GM12878 (cell line): ENCODE results near the gene CCL20. TPM values are rescaled to one million over a fixed set of nuclear protein-coding genes. Genes with fewer than 3 reads are reported as not detected.

ENCODE experiments used
- ATAC-seq: fragments of 200-7000 bp; cut with Tn5 transposase; 3 replicates; pipeline ENCODE4 v1.9.1; 2020; ENCODE audit warnings: mild to moderate bottlenecking, moderate library complexity
- BruUV-seq: library from RNA; stranded (reverse); fragments of 400-500 nt; replicated peaks from 2 replicates; lab custom pipeline; 2021; lab: Mats Ljungman, UMichigan
- CTCF ChIA-PET: fragments of 300-600 bp; sonication (Branson Sonifier 250); formaldehyde crosslinking; extraction: SDS; loops from one replicate; lab custom pipeline; 2021; ENCODE audit warnings: inconsistent platforms; lab: Yijun Ruan, JAX
- POLR2A ChIA-PET: fragments of 350-600 bp; formaldehyde crosslinking; extraction: SDS; loops from one replicate; lab custom pipeline; 2021; ENCODE audit warnings: inconsistent platforms; lab: Charles Lee
- RAD21 ChIA-PET: fragments of 300-600 bp; sonication (Branson Sonifier 250); formaldehyde crosslinking; loops from one replicate; lab custom pipeline; 2023; ENCODE audit warnings: antibody characterized with exemption; ENCODE audit not compliant: unreplicated experiment; lab: Charles Lee
- SMC1A ChIA-PET: fragments of 300-600 bp; sonication (Branson Sonifier 250); formaldehyde crosslinking; loops from one replicate; lab custom pipeline; 2023; ENCODE audit not compliant: unreplicated experiment, uncharacterized antibody; lab: Charles Lee
- DNase-seq: peaks from one replicate; pipeline ENCODE4 v3.0.0-alpha.2; 2011; ENCODE audit warnings: low read depth, low spot score
- FAIRE-seq: peaks from 3 replicates; lab custom pipeline; 2011; peaks lifted over from hg19 to GRCh38; lab: Jason Lieb, UNC
- H2AFZ ChIP-seq: 2 replicates; pipeline ENCODE4 v1.6.0; 2011; ENCODE audit warnings: low read depth, low read length, control low read depth; ENCODE audit not compliant: control insufficient read depth
- H3K27ac ChIP-seq: 2 replicates; pipeline ENCODE4 v1.5.1; 2011; ENCODE audit warnings: control low read depth; ENCODE audit not compliant: control insufficient read depth, insufficient read depth
- H3K27me3 ChIP-seq, 2 experiments: replicated peaks in 1 of 2; 2 replicates each; pipeline versions ENCODE4 v1.6.0 to v1.6.1; 2011; ENCODE audit warnings: low read length in 1 of 2; ENCODE audit not compliant: control insufficient read depth in 2 of 2, insufficient read depth in 2 of 2
- H3K36me3 ChIP-seq, 2 experiments: 2 replicates each; pipeline ENCODE4 v1.5.1; 2011; ENCODE audit warnings: low read length in 1 of 2; ENCODE audit not compliant: control insufficient read depth in 2 of 2, insufficient read depth in 2 of 2
- H3K4me1 ChIP-seq: 2 replicates; pipeline ENCODE4 v1.6.1; 2011; ENCODE audit warnings: mild to moderate bottlenecking, low read length, moderate library complexity, mixed read lengths; ENCODE audit not compliant: control insufficient read depth, insufficient read depth
- H3K4me2 ChIP-seq: 2 replicates; pipeline ENCODE4 v1.6.0; 2011; ENCODE audit warnings: control low read depth; ENCODE audit not compliant: control insufficient read depth, insufficient read depth
- H3K4me3 ChIP-seq: fragments of 200-600 bp; sonication (generic); 2 replicates; pipeline ENCODE4 v1.5.1; 2016
- H3K79me2 ChIP-seq: 2 replicates; pipeline ENCODE4 v1.6.0; 2011; ENCODE audit warnings: low read length; ENCODE audit not compliant: control insufficient read depth, insufficient read depth
- H3K9ac ChIP-seq: 2 replicates; pipeline ENCODE4 v1.8.0; 2011; ENCODE audit warnings: low read length, control low read depth, mixed read lengths; ENCODE audit not compliant: control insufficient read depth, insufficient read depth
- H3K9me3 ChIP-seq: replicated peaks from 3 replicates; pipeline ENCODE4 v1.5.1; 2011; ENCODE audit warnings: mild to moderate bottlenecking, low read length; ENCODE audit not compliant: control insufficient read depth, insufficient read depth
- H4K20me1 ChIP-seq: 2 replicates; pipeline ENCODE4 v1.6.0; 2011; ENCODE audit not compliant: control insufficient read depth, insufficient read depth
- ATF7 ChIP-seq: fragments of 450-650 bp; IDR thresholded peaks from 2 replicates; pipeline ENCODE4 v1.6.1; 2016; ENCODE audit warnings: low read depth, mild to moderate bottlenecking
- JUNB ChIP-seq: IDR thresholded peaks from 2 replicates; pipeline ENCODE4 v1.6.1; 2016; ENCODE audit warnings: antibody characterized with exemption, mild to moderate bottlenecking
- PML ChIP-seq: IDR thresholded peaks from 2 replicates; pipeline ENCODE4 v1.6.1; 2012; ENCODE audit warnings: low read length, inconsistent platforms
- SRF ChIP-seq, 2 experiments: IDR thresholded peaks; 2 replicates each; pipeline ENCODE4 v1.6.1; 2011; ENCODE audit warnings: low read depth in 2 of 2, low read length in 2 of 2, mild to moderate bottlenecking in 1 of 2, moderate library complexity in 1 of 2
- ZNF24 ChIP-seq: fragments of 450-650 bp; IDR thresholded peaks from 2 replicates; pipeline ENCODE4 v1.6.1; 2017; ENCODE audit warnings: antibody characterized with exemption, mild to moderate bottlenecking
- WGBS: methylation state at CpG from one replicate; pipeline ENCODE4 v1.1.6; 2016; ENCODE audit warnings: low lambda C conversion rate; ENCODE audit not compliant: insufficient replicate concordance, insufficient coverage; ENCODE audit errors: missing lambda C conversion rate; 5-methylcytosine and 5-hydroxymethylcytosine counted together
- in situ Hi-C: fragments of 300-500 bp; cut with MboI; formaldehyde crosslinking; loops from 9 replicates; pipeline ENCODE4 v1.14.3; 2018; ENCODE audit warnings: mixed read lengths
- intact Hi-C: fragments of 100-400 bp; cut with micrococcal nuclease; formaldehyde crosslinking; loops from one replicate; pipeline ENCODE4 v1.14.2; 2022; ENCODE audit not compliant: unreplicated experiment
- polyA plus RNA-seq, 11 experiments: library from polyadenylated mRNA; depleted of rRNA in 4 of 11; unstranded in 6 of 11; stranded (reverse) in 5 of 11; fragments of >200 nt; fragmentation: Nextera tagmentation in 4 of 11; fragmentation: Illumina TruSeq in 1 of 11; extraction: Ambion mirVana in 4 of 11; extraction: Trizol in 1 of 11; gene quantifications; 1 replicate in 1 of 11; 2 replicates in 10 of 11; pipeline versions ENCODE4 v1.2.1 to v1.2.3, GENCODE V29; 2011 to 2016; ENCODE audit warnings: inconsistent platforms in 2 of 11, missing spikeins in 2 of 11, low read depth in 1 of 11
- total RNA-seq, 4 experiments: library from RNA; depleted of rRNA in 3 of 4; stranded (reverse); fragments of >200 nt in 3 of 4; fragmentation: Illumina TruSeq in 1 of 4; extraction: Trizol in 1 of 4; gene quantifications; 2 replicates each; pipeline versions ENCODE4 v1.2.1 to v1.2.3, GENCODE V29; 2013 to 2021
- TF ChIP-seq, protein P1 (sequence below): fragments of 450-650 bp; IDR thresholded peaks from 2 replicates; pipeline ENCODE4 v1.6.1; 2016; ENCODE audit warnings: mild to moderate bottlenecking, moderate library complexity, borderline replicate concordance
- TF ChIP-seq, protein P2 (sequence below): IDR thresholded peaks from 2 replicates; pipeline ENCODE4 v1.6.1; 2012; ENCODE audit warnings: low read length, inconsistent platforms
- TF ChIP-seq, protein P3 (sequence below): IDR thresholded peaks from 2 replicates; pipeline ENCODE4 v1.6.1; 2012; ENCODE audit warnings: improper control_type of control experiment, low read depth, low read length; ENCODE audit not compliant: insufficient replicate concordance
- TF ChIP-seq, protein P4 (sequence below), 3 experiments: IDR thresholded peaks in 2 of 3; conservative IDR thresholded peaks in 1 of 3; 2 replicates each; pipeline ENCODE4 v1.5.1; 2011; ENCODE audit warnings: low read depth in 3 of 3, low read length in 3 of 3, mild to moderate bottlenecking in 3 of 3, control low read depth in 2 of 3, moderate library complexity in 2 of 3, inconsistent platforms in 1 of 3, mixed read lengths in 1 of 3; ENCODE audit not compliant: control insufficient read depth in 2 of 3, insufficient read depth in 1 of 3; ENCODE audit errors: extremely low read depth in 1 of 3

The CCL20 gene
- total and polyA plus RNA-seq, 10 of the 15 experiments (the other 5 are each of a cell fraction or from before 2014, with no cell fraction given) = 5.5 to 35.7 (median 15.6) TPM

DNA sequence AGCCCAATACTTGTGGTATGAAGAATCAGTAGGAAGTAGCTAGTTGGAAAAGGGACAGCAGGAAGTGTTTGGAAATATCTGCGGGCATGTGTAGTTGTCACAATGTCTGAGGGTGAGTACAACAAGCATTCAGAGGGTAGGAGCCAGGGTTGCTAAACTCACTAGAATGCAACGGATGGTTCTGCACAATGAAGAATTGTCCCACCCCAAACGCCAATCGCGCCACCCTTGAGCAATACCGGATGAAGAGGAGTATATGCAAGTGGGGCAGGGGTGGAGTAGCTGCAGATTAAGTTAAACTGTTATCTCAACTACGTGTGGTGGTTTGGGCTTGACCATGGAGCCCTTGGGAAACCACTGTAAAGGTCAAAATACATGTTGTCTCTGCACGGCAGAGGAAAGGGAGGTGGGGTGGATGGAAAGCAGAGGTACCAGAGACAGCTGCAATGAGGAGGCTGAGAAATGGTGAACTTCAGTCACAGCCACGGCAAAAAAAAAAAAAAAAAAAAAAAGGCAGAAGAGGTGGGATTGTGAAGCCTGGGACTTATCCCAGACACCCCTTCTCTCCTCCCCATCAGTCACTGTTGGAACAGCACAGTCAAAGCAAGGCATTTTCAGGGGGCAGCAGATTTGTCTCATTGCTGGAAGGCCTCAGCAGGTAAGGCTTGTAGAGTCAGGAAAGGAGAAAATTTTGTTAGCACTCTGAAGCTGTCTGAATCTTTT is 5.2 kb downstream of the CCL20 start:
- FAIRE-seq = no peak
- Histone ChIP-seq H3K36me3 (no peaks in the 10 kb centered on the region), H2AFZ (no peak overlapping the region), H3K4me3 (no peak overlapping the region), H3K9ac (no peak overlapping the region), H3K27me3 (no peaks in the 10 kb centered on the region), H3K4me2 (no peak overlapping the region), H3K27ac (no peak overlapping the region), H4K20me1 (no peaks in the 10 kb centered on the region), H3K4me1 (no peaks in the 10 kb centered on the region), H3K79me2 (no peaks in the 10 kb centered on the region), H3K9me3 (no peaks in the 10 kb centered on the region)
- DNase-seq = no peak
- no peak for ATAC-seq
- in situ Hi-C loops (no loop called here), intact Hi-C loops (no loop called here)
- ChIA-PET CTCF (interaction anchor here (0.9 to 1.4 kb wide), 9 partner anchors 20 to 160 kb away, joined by 3 to 4 read pairs (median 3); no protein-coding TSS in a partner anchor), POLR2A (interaction anchor here (1.1 kb wide), 1 partner anchor 35 kb away, joined by 4 read pairs; no protein-coding TSS in a partner anchor), RAD21 (interaction anchor here (0.6 to 1.4 kb wide), 5 partner anchors 21 to 43 kb away, joined by 3 to 6 read pairs (median 4); no protein-coding TSS in a partner anchor), SMC1A (interaction anchor here (0.6 to 1.6 kb wide), 10 partner anchors 10 to 437 kb away, joined by 3 to 8 read pairs (median 4); no protein-coding TSS in a partner anchor)
- BruUV-seq = no TSS peak
- 83% methylated on average over 8 of the region's 9 CpGs for WGBS
- TF ChIP-seq SRF (IDR thresholded peaks at IDR 0.05; ENCODE audit: low read depth in 2 of 2, low read length in 2 of 2) (no peak), ATF7 (no peak), ZNF24 (no peak), JUNB (no peak), PML (no peak)
- TF ChIP-seq, protein P1, sequence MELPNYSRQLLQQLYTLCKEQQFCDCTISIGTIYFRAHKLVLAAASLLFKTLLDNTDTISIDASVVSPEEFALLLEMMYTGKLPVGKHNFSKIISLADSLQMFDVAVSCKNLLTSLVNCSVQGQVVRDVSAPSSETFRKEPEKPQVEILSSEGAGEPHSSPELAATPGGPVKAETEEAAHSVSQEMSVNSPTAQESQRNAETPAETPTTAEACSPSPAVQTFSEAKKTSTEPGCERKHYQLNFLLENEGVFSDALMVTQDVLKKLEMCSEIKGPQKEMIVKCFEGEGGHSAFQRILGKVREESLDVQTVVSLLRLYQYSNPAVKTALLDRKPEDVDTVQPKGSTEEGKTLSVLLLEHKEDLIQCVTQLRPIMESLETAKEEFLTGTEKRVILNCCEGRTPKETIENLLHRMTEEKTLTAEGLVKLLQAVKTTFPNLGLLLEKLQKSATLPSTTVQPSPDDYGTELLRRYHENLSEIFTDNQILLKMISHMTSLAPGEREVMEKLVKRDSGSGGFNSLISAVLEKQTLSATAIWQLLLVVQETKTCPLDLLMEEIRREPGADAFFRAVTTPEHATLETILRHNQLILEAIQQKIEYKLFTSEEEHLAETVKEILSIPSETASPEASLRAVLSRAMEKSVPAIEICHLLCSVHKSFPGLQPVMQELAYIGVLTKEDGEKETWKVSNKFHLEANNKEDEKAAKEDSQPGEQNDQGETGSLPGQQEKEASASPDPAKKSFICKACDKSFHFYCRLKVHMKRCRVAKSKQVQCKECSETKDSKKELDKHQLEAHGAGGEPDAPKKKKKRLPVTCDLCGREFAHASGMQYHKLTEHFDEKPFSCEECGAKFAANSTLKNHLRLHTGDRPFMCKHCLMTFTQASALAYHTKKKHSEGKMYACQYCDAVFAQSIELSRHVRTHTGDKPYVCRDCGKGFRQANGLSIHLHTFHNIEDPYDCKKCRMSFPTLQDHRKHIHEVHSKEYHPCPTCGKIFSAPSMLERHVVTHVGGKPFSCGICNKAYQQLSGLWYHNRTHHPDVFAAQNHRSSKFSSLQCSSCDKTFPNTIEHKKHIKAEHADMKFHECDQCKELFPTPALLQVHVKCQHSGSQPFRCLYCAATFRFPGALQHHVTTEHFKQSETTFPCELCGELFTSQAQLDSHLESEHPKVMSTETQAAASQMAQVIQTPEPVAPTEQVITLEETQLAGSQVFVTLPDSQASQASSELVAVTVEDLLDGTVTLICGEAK = no peak
- TF ChIP-seq, protein P2, sequence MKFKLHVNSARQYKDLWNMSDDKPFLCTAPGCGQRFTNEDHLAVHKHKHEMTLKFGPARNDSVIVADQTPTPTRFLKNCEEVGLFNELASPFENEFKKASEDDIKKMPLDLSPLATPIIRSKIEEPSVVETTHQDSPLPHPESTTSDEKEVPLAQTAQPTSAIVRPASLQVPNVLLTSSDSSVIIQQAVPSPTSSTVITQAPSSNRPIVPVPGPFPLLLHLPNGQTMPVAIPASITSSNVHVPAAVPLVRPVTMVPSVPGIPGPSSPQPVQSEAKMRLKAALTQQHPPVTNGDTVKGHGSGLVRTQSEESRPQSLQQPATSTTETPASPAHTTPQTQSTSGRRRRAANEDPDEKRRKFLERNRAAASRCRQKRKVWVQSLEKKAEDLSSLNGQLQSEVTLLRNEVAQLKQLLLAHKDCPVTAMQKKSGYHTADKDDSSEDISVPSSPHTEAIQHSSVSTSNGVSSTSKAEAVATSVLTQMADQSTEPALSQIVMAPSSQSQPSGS = no peak
- TF ChIP-seq, protein P3, sequence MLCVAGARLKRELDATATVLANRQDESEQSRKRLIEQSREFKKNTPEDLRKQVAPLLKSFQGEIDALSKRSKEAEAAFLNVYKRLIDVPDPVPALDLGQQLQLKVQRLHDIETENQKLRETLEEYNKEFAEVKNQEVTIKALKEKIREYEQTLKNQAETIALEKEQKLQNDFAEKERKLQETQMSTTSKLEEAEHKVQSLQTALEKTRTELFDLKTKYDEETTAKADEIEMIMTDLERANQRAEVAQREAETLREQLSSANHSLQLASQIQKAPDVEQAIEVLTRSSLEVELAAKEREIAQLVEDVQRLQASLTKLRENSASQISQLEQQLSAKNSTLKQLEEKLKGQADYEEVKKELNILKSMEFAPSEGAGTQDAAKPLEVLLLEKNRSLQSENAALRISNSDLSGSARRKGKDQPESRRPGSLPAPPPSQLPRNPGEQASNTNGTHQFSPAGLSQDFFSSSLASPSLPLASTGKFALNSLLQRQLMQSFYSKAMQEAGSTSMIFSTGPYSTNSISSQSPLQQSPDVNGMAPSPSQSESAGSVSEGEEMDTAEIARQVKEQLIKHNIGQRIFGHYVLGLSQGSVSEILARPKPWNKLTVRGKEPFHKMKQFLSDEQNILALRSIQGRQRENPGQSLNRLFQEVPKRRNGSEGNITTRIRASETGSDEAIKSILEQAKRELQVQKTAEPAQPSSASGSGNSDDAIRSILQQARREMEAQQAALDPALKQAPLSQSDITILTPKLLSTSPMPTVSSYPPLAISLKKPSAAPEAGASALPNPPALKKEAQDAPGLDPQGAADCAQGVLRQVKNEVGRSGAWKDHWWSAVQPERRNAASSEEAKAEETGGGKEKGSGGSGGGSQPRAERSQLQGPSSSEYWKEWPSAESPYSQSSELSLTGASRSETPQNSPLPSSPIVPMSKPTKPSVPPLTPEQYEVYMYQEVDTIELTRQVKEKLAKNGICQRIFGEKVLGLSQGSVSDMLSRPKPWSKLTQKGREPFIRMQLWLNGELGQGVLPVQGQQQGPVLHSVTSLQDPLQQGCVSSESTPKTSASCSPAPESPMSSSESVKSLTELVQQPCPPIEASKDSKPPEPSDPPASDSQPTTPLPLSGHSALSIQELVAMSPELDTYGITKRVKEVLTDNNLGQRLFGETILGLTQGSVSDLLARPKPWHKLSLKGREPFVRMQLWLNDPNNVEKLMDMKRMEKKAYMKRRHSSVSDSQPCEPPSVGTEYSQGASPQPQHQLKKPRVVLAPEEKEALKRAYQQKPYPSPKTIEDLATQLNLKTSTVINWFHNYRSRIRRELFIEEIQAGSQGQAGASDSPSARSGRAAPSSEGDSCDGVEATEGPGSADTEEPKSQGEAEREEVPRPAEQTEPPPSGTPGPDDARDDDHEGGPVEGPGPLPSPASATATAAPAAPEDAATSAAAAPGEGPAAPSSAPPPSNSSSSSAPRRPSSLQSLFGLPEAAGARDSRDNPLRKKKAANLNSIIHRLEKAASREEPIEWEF = no peak
- TF ChIP-seq, protein P4, sequence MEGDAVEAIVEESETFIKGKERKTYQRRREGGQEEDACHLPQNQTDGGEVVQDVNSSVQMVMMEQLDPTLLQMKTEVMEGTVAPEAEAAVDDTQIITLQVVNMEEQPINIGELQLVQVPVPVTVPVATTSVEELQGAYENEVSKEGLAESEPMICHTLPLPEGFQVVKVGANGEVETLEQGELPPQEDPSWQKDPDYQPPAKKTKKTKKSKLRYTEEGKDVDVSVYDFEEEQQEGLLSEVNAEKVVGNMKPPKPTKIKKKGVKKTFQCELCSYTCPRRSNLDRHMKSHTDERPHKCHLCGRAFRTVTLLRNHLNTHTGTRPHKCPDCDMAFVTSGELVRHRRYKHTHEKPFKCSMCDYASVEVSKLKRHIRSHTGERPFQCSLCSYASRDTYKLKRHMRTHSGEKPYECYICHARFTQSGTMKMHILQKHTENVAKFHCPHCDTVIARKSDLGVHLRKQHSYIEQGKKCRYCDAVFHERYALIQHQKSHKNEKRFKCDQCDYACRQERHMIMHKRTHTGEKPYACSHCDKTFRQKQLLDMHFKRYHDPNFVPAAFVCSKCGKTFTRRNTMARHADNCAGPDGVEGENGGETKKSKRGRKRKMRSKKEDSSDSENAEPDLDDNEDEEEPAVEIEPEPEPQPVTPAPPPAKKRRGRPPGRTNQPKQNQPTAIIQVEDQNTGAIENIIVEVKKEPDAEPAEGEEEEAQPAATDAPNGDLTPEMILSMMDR (IDR thresholded peaks at IDR 0.05 in 2 of 3, conservative IDR thresholded peaks at IDR 0.05 in 1 of 3; ENCODE audit: control insufficient read depth in 2 of 3, extremely low read depth in 1 of 3, insufficient read depth in 1 of 3, low read depth in 3 of 3, low read length in 3 of 3) = no peak
